ENCODE measurements around the gene SH2B3.
A peak's percentile ranks its signal among the peaks of the same experiment; 100 is the strongest.
"Not testable (repeated sequence)": the region's sequence is repeated elsewhere in the genome, so short reads cannot be mapped to it uniquely, and the experiment has no call there.

SH2B3 gene

DNA sequence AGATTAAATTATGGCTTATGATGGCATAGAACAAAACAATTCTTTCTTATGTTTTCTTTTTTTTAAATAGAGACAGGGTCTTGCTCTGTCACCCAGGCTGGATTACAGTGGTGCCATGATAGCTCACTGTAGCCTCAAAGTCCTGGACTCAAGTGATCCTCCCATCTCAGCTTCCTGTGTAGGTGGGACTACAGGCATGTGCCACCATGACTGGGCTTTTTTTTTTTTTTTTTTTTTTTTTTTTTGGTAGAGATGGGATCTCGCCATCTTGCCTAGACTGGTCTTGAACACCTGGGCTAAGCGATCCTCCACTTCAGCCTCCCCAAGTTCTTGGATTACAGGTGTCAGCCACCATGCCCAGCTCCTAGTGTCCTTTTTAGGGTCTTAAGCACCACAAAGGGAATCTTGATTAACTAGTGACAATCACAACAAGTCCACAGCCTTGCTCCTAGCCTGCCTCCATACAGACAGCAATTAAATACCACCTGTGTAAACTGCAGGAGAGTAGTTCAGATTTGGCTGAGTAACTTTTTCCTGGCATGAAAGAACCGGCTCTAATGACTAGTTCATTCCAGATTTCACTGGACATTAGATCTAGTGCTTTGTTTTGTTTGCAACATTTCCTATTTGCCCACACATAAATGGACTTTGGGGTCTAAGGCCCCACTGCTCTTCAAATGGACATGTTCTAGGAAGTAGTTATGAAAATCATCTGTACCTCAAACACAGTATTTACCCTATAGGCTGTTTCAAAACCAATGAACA is 61.6 kb downstream of the SH2B3 start:
- DNase-seq = no peak

DNA sequence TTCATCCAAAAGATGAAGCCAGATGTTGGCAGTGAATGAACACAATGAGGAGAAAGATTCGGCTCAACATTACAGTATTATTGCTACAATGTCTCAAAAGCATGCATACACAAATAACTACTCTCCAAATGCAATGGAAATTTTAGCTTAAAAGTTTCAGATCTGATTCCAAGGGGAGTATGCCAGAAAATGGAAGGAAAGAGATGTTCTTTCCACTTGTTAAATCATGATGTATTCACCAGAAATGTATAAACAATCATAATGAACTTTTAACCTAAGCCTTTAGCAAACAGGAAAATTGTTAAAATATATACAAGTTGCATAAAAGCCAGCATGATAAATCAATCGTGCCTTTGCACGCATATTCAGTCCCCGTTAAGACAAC is 62.1 kb downstream of the SH2B3 start:
- no peak for DNase-seq

DNA sequence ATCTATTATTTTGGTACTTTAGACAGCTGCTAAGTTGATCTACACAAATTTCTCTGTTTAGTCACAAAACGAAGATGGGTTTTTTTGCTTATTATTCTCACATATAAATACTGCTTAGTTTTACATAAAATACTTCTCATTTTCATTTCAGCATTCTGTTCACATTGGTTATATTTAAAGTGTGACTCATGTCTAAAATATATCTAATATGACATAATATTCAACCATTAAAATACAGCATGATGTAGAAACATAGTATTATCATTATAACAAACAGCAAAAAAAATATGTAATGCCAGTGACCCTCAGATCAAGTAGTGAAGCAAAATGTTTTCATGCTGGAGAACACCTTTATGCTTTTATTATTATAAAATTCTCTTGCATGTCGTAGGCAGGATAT is 63.7 kb downstream of the SH2B3 start:
- DNase-seq = no peak

GRCh38 chr12:111471236-111471635 is 65.5 kb downstream of the SH2B3 start:
- no peak for DNase-seq

DNA sequence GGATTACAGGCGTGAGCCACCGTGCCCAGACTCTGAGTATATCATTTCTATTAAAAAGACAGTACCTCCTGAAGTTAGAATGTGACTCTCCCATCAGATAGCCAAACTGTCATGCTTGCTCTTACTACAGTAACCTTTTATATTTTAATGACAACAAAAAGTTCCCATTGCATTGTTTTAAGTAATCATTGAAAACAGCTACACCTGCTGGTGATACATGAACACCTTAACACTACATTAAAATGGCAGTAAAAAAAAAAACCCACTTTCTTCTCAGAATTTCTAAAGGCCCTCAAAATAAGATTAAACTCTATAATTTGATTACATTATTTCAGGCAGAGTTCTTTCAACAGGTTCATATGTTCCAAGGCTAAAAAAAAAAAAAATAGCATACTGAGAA is 76.7 kb downstream of the SH2B3 start:
- peak; percentile 20 for DNase-seq

DNA sequence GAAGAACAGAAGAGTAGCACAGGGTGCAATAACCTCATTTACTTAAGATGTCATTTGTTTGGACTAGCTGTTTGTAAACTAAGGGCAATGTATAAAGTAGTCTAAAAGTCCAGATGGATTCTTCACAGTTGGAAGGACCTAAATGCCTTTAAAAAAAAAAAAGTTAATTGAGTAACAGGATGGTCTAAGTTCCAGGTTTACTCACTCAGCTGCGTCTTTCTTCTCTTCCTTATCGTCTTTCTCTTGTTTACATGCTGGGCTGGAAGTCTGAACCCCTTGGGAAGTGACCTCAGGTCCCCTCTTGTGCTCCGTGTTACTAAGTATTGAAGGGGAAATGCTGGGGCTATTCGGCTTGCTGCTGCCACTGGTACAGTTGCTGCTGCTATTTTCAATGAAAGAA is 82.5 kb downstream of the SH2B3 start:
- no peak for DNase-seq

- no peak for DNase-seq
Measured at GRCh38 chr12:111488798-111489197, 83.1 kb downstream of the SH2B3 start.

- DNase-seq = not testable (repeated sequence)
Measured at GRCh38 chr12:111492979-111493378, 87.3 kb downstream of the SH2B3 start.

- DNase-seq = no peak
Measured at GRCh38 chr12:111494676-111495075, 89.0 kb downstream of the SH2B3 start.
